ENCODE measurements around the gene SUSD3.

DNA sequence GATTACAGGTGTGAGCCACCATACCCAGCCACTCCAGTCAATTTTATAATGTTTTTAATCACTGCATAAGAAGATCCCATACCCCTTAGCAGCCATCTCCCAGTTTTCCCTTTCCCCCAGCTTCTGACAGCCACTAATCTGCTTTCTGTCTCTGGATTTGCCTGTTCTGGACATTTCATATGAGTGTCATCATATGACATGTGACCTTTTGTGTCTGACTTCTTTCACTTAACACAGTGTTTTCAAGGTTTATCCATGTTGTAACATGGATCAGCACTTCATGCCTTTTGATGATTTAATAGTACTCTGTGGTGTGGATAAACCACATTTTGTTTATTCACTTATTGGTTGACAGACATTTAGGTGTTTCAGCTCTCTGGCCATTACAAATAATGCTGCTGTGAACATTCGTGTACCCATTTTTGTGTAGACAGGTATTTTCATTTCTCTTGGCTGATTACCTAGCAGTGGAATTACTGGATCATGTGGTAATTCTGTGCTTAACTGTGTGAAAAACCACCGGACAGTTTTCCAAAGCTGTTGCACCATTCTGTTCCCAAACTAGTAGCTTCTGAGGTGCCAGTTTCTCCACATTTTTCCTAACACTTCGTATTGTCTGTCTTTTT is 8.6 kb downstream of the SUSD3 start:
- TF ChIP-seq POLR2AphosphoS5 (IDR thresholded peaks at IDR 0.05; ENCODE audit: borderline replicate concordance, low read depth, low read length) (no peak), EZH2 (IDR thresholded peaks at IDR 0.05) (no peak)
